Renal cortical epithelial cell (primary cell): ENCODE results near the gene CCR2. TPM values are rescaled to one million over a fixed set of nuclear protein-coding genes. Genes with fewer than 3 reads are reported as not detected.
"Not testable (repeated sequence)": the region's sequence is repeated elsewhere in the genome, so short reads cannot be mapped to it uniquely, and the experiment has no call there.

Experiments
- DNase-seq: peaks from one replicate; pipeline ENCODE4 v3.0.0-alpha.2; 2011; ENCODE audit warnings: low read depth
- total RNA-seq: library from RNA; depleted of rRNA; stranded (reverse); fragments of >200 nt; gene quantifications from 2 replicates; pipeline ENCODE4 v1.2.3, GENCODE V29; 2014

CCR2 gene
- total RNA-seq, 1 donor from 2014 or later = not detected

DNA sequence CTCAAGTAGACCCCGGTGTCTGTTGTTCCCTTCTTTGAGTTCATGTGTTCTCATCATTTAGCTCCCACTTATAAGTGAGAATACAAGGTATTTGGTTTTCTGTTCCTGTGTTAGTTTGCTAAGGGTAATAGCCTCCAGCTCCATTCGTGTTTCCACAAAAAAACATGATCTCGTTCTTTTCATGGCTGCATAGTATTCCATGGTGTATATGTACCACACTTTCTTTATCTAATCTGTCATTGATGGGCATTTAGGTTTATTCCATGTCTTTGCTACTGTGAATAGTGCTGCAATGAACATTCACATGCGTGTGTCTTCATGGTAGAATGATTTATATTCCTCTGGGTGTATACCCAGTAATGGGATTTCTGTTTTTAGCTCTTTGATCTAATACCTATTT is 49.0 kb downstream of the CCR2 start:
- not testable (repeated sequence) for DNase-seq

DNA sequence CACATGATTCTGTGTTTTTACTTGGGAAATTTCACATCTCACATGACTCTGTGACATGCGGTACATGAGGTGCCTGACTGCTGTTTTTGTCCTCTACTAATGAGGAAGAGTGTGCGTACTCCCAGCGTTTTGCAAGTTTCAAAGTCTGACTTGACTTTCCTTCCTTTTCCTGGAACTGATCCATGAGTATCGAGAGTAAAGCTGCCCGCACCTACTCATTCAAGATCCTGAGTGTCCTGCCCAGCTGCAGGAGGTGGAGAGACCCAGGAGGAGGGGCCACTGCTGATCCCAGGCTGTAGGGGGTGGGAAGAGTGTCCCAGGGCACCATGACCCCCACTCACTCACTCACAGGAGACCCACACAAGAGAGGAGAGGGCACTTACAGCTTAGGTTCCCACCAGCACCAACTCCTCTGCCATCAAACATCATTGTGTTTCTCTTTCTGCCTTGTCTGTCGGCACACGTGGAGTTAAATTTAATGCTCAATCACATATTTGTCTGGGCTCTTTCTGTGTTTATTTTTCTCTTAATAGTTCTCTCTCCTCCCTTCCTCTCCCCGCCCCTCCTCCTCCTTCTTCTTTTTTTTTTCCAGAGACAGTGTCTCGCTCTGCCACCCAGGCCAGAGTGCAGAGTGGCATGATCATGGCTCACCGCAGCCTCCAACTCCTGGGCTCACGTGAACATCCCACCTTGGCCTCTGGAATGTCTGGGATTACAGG is 51.5 kb downstream of the CCR2 start:
- DNase-seq = peak; percentile 56

DNA sequence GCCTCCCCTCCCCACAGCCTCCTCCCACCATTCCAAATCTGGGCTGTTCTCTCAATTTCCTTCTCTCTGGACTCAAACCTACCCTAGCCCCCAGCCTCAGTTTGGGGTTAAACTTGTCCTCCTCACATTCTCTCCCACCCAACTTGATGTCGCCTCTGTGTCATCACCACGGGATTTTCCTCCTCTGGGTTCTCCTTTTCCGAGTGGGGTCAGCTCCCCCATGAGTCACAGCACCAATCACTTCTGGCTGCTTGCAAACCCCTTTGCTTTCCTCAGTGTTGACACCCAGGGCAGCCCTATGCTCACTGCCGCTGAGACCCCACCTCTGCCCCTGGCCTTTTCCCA is 52.5 kb downstream of the CCR2 start:
- DNase-seq = no peak

DNA sequence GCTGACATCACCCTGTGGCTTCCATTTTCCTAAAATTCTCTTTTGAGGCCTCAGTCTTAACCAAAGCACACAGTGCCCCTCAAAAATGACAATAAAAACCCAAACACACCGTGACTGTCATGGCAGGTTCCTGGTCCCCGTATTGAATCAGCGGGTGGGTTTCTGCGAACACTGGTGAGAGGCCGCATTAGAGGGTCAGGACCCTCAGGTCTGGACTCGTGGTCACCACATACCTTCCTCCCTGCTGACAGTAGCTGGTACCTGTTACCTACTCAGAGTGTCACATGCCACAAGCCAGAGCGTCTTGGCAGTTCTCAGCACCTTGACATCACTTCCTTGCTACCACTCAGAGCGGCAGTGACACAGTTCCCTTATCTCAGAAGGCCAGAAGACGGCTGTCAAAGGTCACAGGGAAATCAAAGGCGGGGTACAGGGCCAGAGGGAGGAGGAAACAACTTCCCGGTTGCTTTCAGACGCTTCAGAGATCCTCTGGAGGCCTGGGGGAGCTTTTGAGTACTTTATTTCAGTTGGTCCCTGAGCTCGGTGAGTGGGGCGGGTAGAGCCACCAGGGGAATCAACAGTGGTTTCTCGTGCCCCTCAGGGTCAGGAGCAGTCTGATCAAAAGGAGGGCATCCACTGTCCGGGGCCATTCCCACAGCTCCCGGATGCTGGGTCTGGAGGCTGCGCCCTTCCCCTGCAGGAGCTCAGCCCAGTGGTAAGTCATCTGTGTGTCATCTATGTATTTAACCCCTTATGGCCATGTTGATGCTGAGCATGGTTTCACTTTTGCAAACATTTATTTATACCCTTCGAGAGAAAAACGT is 53.1 kb downstream of the CCR2 start, which contains the start of the genes CCR5AS and CCRL2:
CCR5AS (minus strand) TSS at position 279 of the 824 bp plus-strand sequence.
CCRL2 (plus strand) TSS at position 472 of the 824 bp plus-strand sequence. CDS start 821 bp downstream, outside the sequence.
- DNase-seq = no peak

DNA sequence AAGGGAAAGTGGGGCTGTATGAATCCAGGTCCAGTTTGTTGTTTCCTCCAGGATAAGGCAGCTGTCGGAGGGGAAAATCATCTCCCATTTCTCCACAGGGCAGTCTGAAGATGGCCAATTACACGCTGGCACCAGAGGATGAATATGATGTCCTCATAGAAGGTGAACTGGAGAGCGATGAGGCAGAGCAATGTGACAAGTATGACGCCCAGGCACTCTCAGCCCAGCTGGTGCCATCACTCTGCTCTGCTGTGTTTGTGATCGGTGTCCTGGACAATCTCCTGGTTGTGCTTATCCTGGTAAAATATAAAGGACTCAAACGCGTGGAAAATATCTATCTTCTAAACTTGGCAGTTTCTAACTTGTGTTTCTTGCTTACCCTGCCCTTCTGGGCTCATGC is 54.1 kb downstream of the CCR2 start:
- no peak for DNase-seq

DNA sequence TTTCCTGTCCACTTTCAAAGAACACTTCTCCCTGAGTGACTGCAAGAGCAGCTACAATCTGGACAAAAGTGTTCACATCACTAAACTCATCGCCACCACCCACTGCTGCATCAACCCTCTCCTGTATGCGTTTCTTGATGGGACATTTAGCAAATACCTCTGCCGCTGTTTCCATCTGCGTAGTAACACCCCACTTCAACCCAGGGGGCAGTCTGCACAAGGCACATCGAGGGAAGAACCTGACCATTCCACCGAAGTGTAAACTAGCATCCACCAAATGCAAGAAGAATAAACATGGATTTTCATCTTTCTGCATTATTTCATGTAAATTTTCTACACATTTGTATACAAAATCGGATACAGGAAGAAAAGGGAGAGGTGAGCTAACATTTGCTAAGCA is 54.9 kb downstream of the CCR2 start:
- no peak for DNase-seq

DNA sequence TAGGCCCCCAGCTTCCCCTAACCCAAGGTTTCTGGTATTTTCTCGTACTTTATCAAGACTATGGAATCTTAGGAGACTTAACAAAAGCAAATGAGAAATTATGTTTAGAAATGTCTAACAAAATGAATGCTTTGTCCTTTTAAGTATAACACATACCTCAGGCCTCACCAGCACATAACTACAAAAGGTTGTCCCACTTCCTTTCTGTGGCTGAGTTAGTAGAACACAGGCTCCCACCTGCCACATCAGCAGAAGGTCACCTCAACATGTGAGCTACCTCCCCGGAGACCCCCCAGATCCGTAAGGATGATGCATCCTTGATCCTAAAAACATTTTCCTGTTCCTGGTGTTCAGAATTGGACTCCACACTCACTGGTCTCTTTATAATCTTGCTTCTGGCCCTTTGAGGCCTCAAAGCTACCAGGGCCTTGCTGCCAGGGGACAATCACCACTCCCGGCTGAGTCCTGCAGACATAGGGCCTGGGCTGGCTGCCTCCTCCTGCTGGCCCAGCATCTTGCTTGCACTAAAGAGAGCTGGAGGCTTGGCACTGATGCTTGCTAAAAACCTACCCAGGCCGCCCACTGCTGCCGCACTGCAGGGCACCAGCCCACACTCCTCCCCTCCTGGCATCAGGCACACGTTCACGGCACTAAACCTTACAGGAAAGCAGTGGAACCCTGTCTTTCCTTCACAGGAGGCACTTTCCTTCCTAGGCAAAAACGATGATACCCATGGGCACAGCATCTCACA is 56.0 kb downstream of the CCR2 start:
- DNase-seq = no peak

Other genes with a start within 250 kb of the CCR2 start
- 0.15 TPM in 1 of 2 replicates, not detected in the other for gene CCR1, start 145.8 kb upstream of the CCR2 start, total RNA-seq
- not detected in 2 replicates for gene CCR3, start 111.7 kb upstream of the CCR2 start, total RNA-seq
- not detected in 2 replicates for gene CCR5, start 16.8 kb downstream of the CCR2 start, total RNA-seq
- gene CCRL2, start 53.1 kb downstream of the CCR2 start, total RNA-seq = not detected in 2 replicates
- gene LTF, start 110.8 kb downstream of the CCR2 start, total RNA-seq = 1.7 and 299 TPM in 2 replicates
- not detected in 2 replicates for gene RTP3, start 143.9 kb downstream of the CCR2 start, total RNA-seq
- 0.17 and 0.45 TPM in 2 replicates for gene LRRC2, start 212.2 kb downstream of the CCR2 start, total RNA-seq